HCT116 (cell line): ENCODE measurements around the gene LRRC47. TPM values are rescaled to one million over a fixed set of nuclear protein-coding genes. Genes with fewer than 3 reads are reported as not detected.

Source experiments
- ATAC-seq: fragments of 200-7000 bp; cut with Tn5 transposase; 2 replicates; pipeline ENCODE4 v1.9.1; 2020; ENCODE audit warnings: mild to moderate bottlenecking, moderate library complexity
- BruUV-seq: library from RNA; stranded (reverse); fragments of 400-500 nt; replicated peaks from 2 replicates; lab custom pipeline; 2021; lab: Mats Ljungman, UMichigan
- CTCF ChIA-PET: fragments of 300-600 bp; sonication (Branson Sonifier 250); formaldehyde crosslinking; loops from one replicate; lab custom pipeline; 2021; ENCODE audit warnings: antibody characterized with exemption; lab: Charles Lee
- POLR2A ChIA-PET: fragments of 300-600, 350-600 bp; sonication (Branson Sonifier 250); formaldehyde crosslinking; loops from one replicate; lab custom pipeline; 2021; ENCODE audit warnings: antibody characterized with exemption; lab: Charles Lee
- RAD21 ChIA-PET, 2 experiments: fragments of 300-600 bp; sonication (Branson Sonifier 250); formaldehyde crosslinking; loops; one replicate each; lab custom pipeline; 2023; ENCODE audit warnings: low total read pairs in 2 of 2; ENCODE audit not compliant: uncharacterized antibody in 2 of 2, unreplicated experiment in 2 of 2, low non-redundant PET in 1 of 2; lab: Charles Lee
- DNase-seq: peaks from one replicate; pipeline ENCODE4 v3.0.0-alpha.2; 2010; ENCODE audit warnings: low read depth, low spot score
- H2AFZ ChIP-seq: fragments of 200-600 bp; shearing (Covaris generic), sonication (generic); 2 replicates; pipeline ENCODE4 v1.6.1; 2017; ENCODE audit warnings: low read depth, mixed run types, mixed read lengths, antibody characterized with exemption, low read length; ENCODE audit not compliant: poor library complexity, severe bottlenecking
- H3K27ac ChIP-seq: 2 replicates; pipeline ENCODE4 v1.5.1; 2012; ENCODE audit warnings: low read depth, low read length
- H3K27me3 ChIP-seq: fragments of 200-600 bp; sonication (generic); 2 replicates; pipeline ENCODE4 v1.6.1; 2016; ENCODE audit warnings: mixed run types, low read length, mixed read lengths; ENCODE audit not compliant: insufficient read depth
- H3K36me3 ChIP-seq, 2 experiments: fragments of 200-500 bp in 1 of 2; fragments of 200-600 bp in 1 of 2; sonication (Bioruptor generic) in 1 of 2; sonication (generic) in 1 of 2; 2 replicates each; pipeline versions ENCODE4 v1.5.1 to v1.6.1; 2014 to 2016; ENCODE audit warnings: low read length in 2 of 2, inconsistent platforms in 1 of 2, mixed read lengths in 1 of 2, mixed run types in 1 of 2; ENCODE audit not compliant: insufficient read depth in 2 of 2, control insufficient read depth in 1 of 2
- H3K4me1 ChIP-seq, 2 experiments: fragments of 200-600 bp in 1 of 2; sonication (generic) in 1 of 2; 2 replicates each; pipeline versions ENCODE4 v1.5.1 to v1.6.1; 2012 to 2017; ENCODE audit warnings: low read length in 2 of 2, inconsistent platforms in 1 of 2, mild to moderate bottlenecking in 1 of 2, mixed read lengths in 1 of 2, mixed run types in 1 of 2, moderate library complexity in 1 of 2; ENCODE audit not compliant: insufficient read depth in 2 of 2, control insufficient read depth in 1 of 2
- H3K4me2 ChIP-seq: fragments of 200-600 bp; sonication (generic); 2 replicates; pipeline ENCODE4 v1.6.1; 2017; ENCODE audit warnings: mixed run types, low read length, mixed read lengths
- H3K4me3 ChIP-seq, 2 experiments: fragments of 200-600 bp in 1 of 2; sonication (generic) in 1 of 2; replicated peaks in 1 of 2; 2 replicates each; pipeline ENCODE4 v1.5.1; 2011 to 2016; ENCODE audit warnings: low read length in 2 of 2, control low read depth in 1 of 2, low read depth in 1 of 2, mild to moderate bottlenecking in 1 of 2, mixed read lengths in 1 of 2, mixed run types in 1 of 2
- H3K79me2 ChIP-seq: fragments of 200-600 bp; sonication (generic); 2 replicates; pipeline ENCODE4 v1.6.1; 2017; ENCODE audit warnings: mild to moderate bottlenecking, mixed run types, low read length, moderate library complexity, mixed read lengths; ENCODE audit not compliant: insufficient read depth
- H3K9ac ChIP-seq: fragments of 200-600 bp; sonication (generic); 2 replicates; pipeline ENCODE4 v1.6.1; 2016; ENCODE audit warnings: low read length, mixed read lengths
- H3K9me2 ChIP-seq: fragments of 200-600 bp; sonication (generic), shearing (Covaris generic); 2 replicates; pipeline ENCODE4 v1.6.1; 2017; ENCODE audit warnings: mixed run types, mild to moderate bottlenecking, moderate library complexity; ENCODE audit not compliant: insufficient read depth
- H3K9me3 ChIP-seq, 2 experiments: fragments of 200-500 bp in 1 of 2; fragments of 200-600 bp in 1 of 2; sonication (Bioruptor generic) in 1 of 2; sonication (generic) in 1 of 2; 2 replicates each; pipeline ENCODE4 v1.6.1; 2014 to 2017; ENCODE audit warnings: low read length in 2 of 2, mixed read lengths in 2 of 2, inconsistent platforms in 1 of 2, low read depth in 1 of 2, mild to moderate bottlenecking in 1 of 2, mixed run types in 1 of 2, moderate library complexity in 1 of 2; ENCODE audit not compliant: control insufficient read depth in 1 of 2, insufficient read depth in 1 of 2
- H4K20me1 ChIP-seq: fragments of 200-600 bp; sonication (generic), shearing (Covaris generic); 2 replicates; pipeline ENCODE4 v1.6.1; 2017; ENCODE audit warnings: mixed run types, mild to moderate bottlenecking, moderate library complexity; ENCODE audit not compliant: insufficient read depth
- CBX3 ChIP-seq: IDR thresholded peaks from 2 replicates; pipeline ENCODE4 v1.6.1; 2012; ENCODE audit warnings: low read depth
- EGR1 ChIP-seq: IDR thresholded peaks from 2 replicates; pipeline ENCODE4 v1.6.1; 2012; ENCODE audit warnings: low read depth
- ELF1 ChIP-seq: IDR thresholded peaks from 2 replicates; pipeline ENCODE4 v1.6.1; 2012; ENCODE audit warnings: low read depth, borderline replicate concordance
- EZH2 ChIP-seq: fragments of 200-600 bp; sonication (generic); IDR thresholded peaks from 2 replicates; pipeline ENCODE4 v1.6.1; 2017; ENCODE audit warnings: antibody characterized with exemption, mixed run types
- EZH2phosphoT487 ChIP-seq: fragments of 200-600 bp; IDR thresholded peaks from 2 replicates; pipeline ENCODE4 v1.6.1; 2018; ENCODE audit warnings: antibody characterized with exemption, borderline replicate concordance
- JUND ChIP-seq: IDR thresholded peaks from 2 replicates; pipeline ENCODE4 v1.6.1; 2012
- POLR2A ChIP-seq: IDR thresholded peaks from 2 replicates; pipeline ENCODE4 v1.7.0; 2011; ENCODE audit warnings: borderline replicate concordance; ENCODE audit not compliant: insufficient read depth, insufficient read length; ENCODE audit errors: extremely low read depth
- RAD21 ChIP-seq: IDR thresholded peaks from 2 replicates; pipeline ENCODE4 v1.6.1; 2012; ENCODE audit warnings: low read depth, mild to moderate bottlenecking
- SIN3A ChIP-seq: IDR thresholded peaks from 2 replicates; pipeline ENCODE4 v1.6.1; 2012; ENCODE audit warnings: low read depth
- SP1 ChIP-seq: IDR thresholded peaks from 2 replicates; pipeline ENCODE4 v1.6.1; 2012; ENCODE audit warnings: low read depth
- SRF ChIP-seq: IDR thresholded peaks from 2 replicates; pipeline ENCODE4 v1.6.1; 2012; ENCODE audit warnings: low read depth
- TCF7L2 ChIP-seq: IDR thresholded peaks from 2 replicates; pipeline ENCODE4 v1.7.0; 2011; ENCODE audit warnings: borderline replicate concordance, inconsistent platforms; ENCODE audit not compliant: insufficient read depth, insufficient read length; ENCODE audit errors: extremely low read depth
- ZFX ChIP-seq: fragments of 450-650 bp; IDR thresholded peaks from 2 replicates; pipeline ENCODE4 v1.6.1; 2017
- ZNF274 ChIP-seq: fragments of 200-500 bp; sonication (Bioruptor generic); IDR thresholded peaks from 2 replicates; pipeline ENCODE4 v1.6.1; 2014; ENCODE audit warnings: mild to moderate bottlenecking, low read depth, low read length, inconsistent platforms
- intact Hi-C: fragments of 100-400 bp; cut with micrococcal nuclease; formaldehyde crosslinking; loops from 2 replicates; pipeline ENCODE4 v1.10.0; 2022
- total RNA-seq: library from RNA; stranded (reverse); gene quantifications from one replicate; pipeline ENCODE4 v1.2.1, GENCODE V29; 2021; ENCODE audit not compliant: unreplicated experiment
- TF ChIP-seq, protein P1 (sequence below), 3 experiments: fragments of 200-600 bp in 1 of 3; sonication (generic) in 1 of 3; IDR thresholded peaks in 2 of 3; conservative IDR thresholded peaks in 1 of 3; 2 replicates each; pipeline ENCODE4 v1.5.1; 2012 to 2017; ENCODE audit warnings: low read depth in 2 of 3, low read length in 2 of 3, antibody characterized with exemption in 1 of 3, borderline replicate concordance in 1 of 3, control low read depth in 1 of 3, mild to moderate bottlenecking in 1 of 3, mixed read lengths in 1 of 3, mixed run types in 1 of 3, moderate library complexity in 1 of 3; ENCODE audit not compliant: insufficient read depth in 1 of 3
- TF ChIP-seq, protein P2 (sequence below): IDR thresholded peaks from 2 replicates; pipeline ENCODE4 v1.6.1; 2012
- TF ChIP-seq, protein P3 (sequence below): IDR thresholded peaks from 2 replicates; pipeline ENCODE4 v1.6.1; 2012; ENCODE audit warnings: low read depth

Gene LRRC47
- total RNA-seq, 1 experiment from 2014 or later: 48.0 TPM

DNA sequence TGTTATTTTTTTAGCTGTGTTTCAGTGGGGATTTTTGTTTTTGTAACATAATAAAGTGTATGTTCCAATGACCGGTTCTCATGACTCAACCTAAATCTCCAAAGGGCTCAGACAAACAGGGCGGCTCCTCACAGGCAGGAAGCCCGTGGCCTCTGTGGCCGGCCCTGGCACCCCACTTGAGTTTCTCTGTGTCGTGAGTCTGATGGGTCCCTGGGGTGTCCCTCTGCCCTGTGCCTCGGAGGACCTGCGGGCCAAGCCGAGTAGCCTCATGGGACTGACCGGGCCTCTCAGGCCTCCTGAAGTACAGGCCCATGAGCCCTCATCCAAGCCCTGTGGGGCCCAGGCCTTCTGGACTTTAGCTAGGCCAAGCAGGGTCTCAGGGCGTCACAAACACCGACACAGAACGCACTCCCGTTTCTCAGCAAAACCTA is 60.2 kb downstream of the LRRC47 start:
- H3K9me2 ChIP-seq: no peaks in the 10 kb centered on the region
- CTCF ChIA-PET: no interaction called here
- ATAC-seq (no peak), DNase-seq (no peak)
- no peaks in the 10 kb centered on the region for H3K4me1 ChIP-seq
- POLR2A ChIA-PET: no interaction called here
- H3K79me2 ChIP-seq: no peaks in the 10 kb centered on the region
- H3K27me3 ChIP-seq: no peaks in the 10 kb centered on the region
- H3K4me2 ChIP-seq: no peak overlapping the region
- RAD21 ChIA-PET: no interaction called here
- intact Hi-C loops: no loop called here
- no peaks in the 10 kb centered on the region for H3K9me3 ChIP-seq
- H3K27ac ChIP-seq: no peak overlapping the region
- no peak overlapping the region for H3K4me3 ChIP-seq
- BruUV-seq: no TSS peak
- no peak overlapping the region for H2AFZ ChIP-seq
- H3K36me3 ChIP-seq: no peaks in the 10 kb centered on the region
- no peaks in the 10 kb centered on the region for H4K20me1 ChIP-seq
- H3K9ac ChIP-seq: no peak overlapping the region
- no peak for TF ChIP-seq ZFX
- TF ChIP-seq EGR1: no peak
- TF ChIP-seq SP1: no peak
- no peak for TF ChIP-seq POLR2A
- TF ChIP-seq JUND: no peak
- TF ChIP-seq SRF: no peak
- TF ChIP-seq, protein P1, sequence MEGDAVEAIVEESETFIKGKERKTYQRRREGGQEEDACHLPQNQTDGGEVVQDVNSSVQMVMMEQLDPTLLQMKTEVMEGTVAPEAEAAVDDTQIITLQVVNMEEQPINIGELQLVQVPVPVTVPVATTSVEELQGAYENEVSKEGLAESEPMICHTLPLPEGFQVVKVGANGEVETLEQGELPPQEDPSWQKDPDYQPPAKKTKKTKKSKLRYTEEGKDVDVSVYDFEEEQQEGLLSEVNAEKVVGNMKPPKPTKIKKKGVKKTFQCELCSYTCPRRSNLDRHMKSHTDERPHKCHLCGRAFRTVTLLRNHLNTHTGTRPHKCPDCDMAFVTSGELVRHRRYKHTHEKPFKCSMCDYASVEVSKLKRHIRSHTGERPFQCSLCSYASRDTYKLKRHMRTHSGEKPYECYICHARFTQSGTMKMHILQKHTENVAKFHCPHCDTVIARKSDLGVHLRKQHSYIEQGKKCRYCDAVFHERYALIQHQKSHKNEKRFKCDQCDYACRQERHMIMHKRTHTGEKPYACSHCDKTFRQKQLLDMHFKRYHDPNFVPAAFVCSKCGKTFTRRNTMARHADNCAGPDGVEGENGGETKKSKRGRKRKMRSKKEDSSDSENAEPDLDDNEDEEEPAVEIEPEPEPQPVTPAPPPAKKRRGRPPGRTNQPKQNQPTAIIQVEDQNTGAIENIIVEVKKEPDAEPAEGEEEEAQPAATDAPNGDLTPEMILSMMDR (IDR thresholded peaks at IDR 0.05 in 2 of 3, conservative IDR thresholded peaks at IDR 0.05 in 1 of 3; ENCODE audit: borderline replicate concordance in 1 of 3, insufficient read depth in 1 of 3, low read depth in 2 of 3, low read length in 2 of 3): no peak
- TF ChIP-seq CBX3: no peak
- TF ChIP-seq, protein P2, sequence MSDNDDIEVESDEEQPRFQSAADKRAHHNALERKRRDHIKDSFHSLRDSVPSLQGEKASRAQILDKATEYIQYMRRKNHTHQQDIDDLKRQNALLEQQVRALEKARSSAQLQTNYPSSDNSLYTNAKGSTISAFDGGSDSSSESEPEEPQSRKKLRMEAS: no peak
- TF ChIP-seq SIN3A: no peak

DNA sequence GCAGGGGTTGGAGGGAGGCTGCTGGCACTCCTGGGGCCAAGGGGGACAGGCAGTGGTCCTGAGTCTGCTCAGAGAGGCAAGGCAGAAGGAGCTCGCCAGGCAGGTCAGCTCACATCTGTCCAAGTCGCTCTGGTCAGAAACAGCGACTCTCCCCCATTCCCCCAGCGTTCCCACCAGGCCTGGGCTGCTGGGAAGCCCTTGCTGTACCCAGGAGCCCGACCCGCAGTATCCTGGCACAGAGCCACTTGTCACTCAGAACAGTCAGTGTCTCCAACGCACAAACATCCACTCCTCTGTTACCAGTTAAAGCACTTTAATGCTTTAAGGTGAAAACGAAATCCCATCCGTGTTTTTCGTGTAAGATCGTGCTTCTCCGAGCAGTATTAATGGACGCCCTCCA is 60.6 kb downstream of the LRRC47 start:
- Histone ChIP-seq H3K4me1 (no peaks in the 10 kb centered on the region), H3K36me3 (no peaks in the 10 kb centered on the region), H3K9ac (no peak overlapping the region), H3K9me2 (no peaks in the 10 kb centered on the region), H2AFZ (no peak overlapping the region), H4K20me1 (no peaks in the 10 kb centered on the region), H3K79me2 (no peaks in the 10 kb centered on the region), H3K27me3 (no peaks in the 10 kb centered on the region), H3K4me3 (no peak overlapping the region), H3K9me3 (no peaks in the 10 kb centered on the region), H3K27ac (no peak overlapping the region), H3K4me2 (no peak overlapping the region)
- DNase-seq (no peak), ATAC-seq (no peak)
- RAD21 ChIA-PET: no interaction called here
- POLR2A ChIA-PET: no interaction called here
- CTCF ChIA-PET: no interaction called here
- intact Hi-C loops: no loop called here
- BruUV-seq: no TSS peak
- TF ChIP-seq JUND (no peak), SIN3A (no peak), EGR1 (no peak), TCF7L2 (no peak), RAD21 (no peak), ELF1 (no peak), POLR2A (no peak), ZNF274 (no peak), EZH2phosphoT487 (no peak), EZH2 (no peak), CBX3 (no peak)
- TF ChIP-seq, protein P2: no peak
- TF ChIP-seq, protein P3, sequence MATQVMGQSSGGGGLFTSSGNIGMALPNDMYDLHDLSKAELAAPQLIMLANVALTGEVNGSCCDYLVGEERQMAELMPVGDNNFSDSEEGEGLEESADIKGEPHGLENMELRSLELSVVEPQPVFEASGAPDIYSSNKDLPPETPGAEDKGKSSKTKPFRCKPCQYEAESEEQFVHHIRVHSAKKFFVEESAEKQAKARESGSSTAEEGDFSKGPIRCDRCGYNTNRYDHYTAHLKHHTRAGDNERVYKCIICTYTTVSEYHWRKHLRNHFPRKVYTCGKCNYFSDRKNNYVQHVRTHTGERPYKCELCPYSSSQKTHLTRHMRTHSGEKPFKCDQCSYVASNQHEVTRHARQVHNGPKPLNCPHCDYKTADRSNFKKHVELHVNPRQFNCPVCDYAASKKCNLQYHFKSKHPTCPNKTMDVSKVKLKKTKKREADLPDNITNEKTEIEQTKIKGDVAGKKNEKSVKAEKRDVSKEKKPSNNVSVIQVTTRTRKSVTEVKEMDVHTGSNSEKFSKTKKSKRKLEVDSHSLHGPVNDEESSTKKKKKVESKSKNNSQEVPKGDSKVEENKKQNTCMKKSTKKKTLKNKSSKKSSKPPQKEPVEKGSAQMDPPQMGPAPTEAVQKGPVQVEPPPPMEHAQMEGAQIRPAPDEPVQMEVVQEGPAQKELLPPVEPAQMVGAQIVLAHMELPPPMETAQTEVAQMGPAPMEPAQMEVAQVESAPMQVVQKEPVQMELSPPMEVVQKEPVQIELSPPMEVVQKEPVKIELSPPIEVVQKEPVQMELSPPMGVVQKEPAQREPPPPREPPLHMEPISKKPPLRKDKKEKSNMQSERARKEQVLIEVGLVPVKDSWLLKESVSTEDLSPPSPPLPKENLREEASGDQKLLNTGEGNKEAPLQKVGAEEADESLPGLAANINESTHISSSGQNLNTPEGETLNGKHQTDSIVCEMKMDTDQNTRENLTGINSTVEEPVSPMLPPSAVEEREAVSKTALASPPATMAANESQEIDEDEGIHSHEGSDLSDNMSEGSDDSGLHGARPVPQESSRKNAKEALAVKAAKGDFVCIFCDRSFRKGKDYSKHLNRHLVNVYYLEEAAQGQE: no peak
